ENCODE results near the gene SPATA16.
"Not testable (repeated sequence)": the region's sequence is repeated elsewhere in the genome, so short reads cannot be mapped to it uniquely, and the experiment has no call there.

SPATA16 gene

GRCh38 chr3:173003471-173003870 is 137.6 kb downstream of the SPATA16 start:
- no peak for DNase-seq

GRCh38 chr3:173001622-173002021 is 139.4 kb downstream of the SPATA16 start:
- DNase-seq = no peak

- DNase-seq = no peak
Observed at GRCh38 chr3:173000553-173000952, 140.5 kb downstream of the SPATA16 start.

- no peak for DNase-seq
Observed at GRCh38 chr3:172993412-172993811, 147.6 kb downstream of the SPATA16 start.

- no peak for DNase-seq
Observed at GRCh38 chr3:172991424-172991996, 149.5 kb downstream of the SPATA16 start.

- DNase-seq = no peak
Observed at GRCh38 chr3:172989373-172989772, 151.7 kb downstream of the SPATA16 start.

GRCh38 chr3:172987273-172987672 is 153.8 kb downstream of the SPATA16 start:
- no peak for DNase-seq

- DNase-seq = no peak
Observed at GRCh38 chr3:172984914-172985313, 156.1 kb downstream of the SPATA16 start.

GRCh38 chr3:172982736-172983364 is 158.2 kb downstream of the SPATA16 start:
- DNase-seq = peak in 1 of 2 experiments; percentile 13

GRCh38 chr3:172981407-172981983 is 159.5 kb downstream of the SPATA16 start:
- no peak for DNase-seq

- DNase-seq = no peak
Observed at GRCh38 chr3:172980849-172981248, 160.2 kb downstream of the SPATA16 start.

GRCh38 chr3:172977696-172978095 is 163.3 kb downstream of the SPATA16 start:
- no peak for DNase-seq

- no peak for DNase-seq
Observed at GRCh38 chr3:172974969-172975368, 166.1 kb downstream of the SPATA16 start.

GRCh38 chr3:172973799-172974198 is 167.2 kb downstream of the SPATA16 start:
- DNase-seq = no peak

- no peak for DNase-seq
Observed at GRCh38 chr3:172972717-172973116, 168.3 kb downstream of the SPATA16 start.

- no peak for DNase-seq
Observed at GRCh38 chr3:172972067-172972466, 169.0 kb downstream of the SPATA16 start.

GRCh38 chr3:172968646-172969045 is 172.4 kb downstream of the SPATA16 start:
- no peak for DNase-seq

GRCh38 chr3:172965256-172965655 is 175.8 kb downstream of the SPATA16 start:
- DNase-seq = no peak

GRCh38 chr3:172960626-172961182 is 180.3 kb downstream of the SPATA16 start:
- DNase-seq = not testable (repeated sequence)

GRCh38 chr3:172958565-172958964 is 182.5 kb downstream of the SPATA16 start:
- DNase-seq = no peak

GRCh38 chr3:172953571-172953970 is 187.5 kb downstream of the SPATA16 start:
- DNase-seq = peak; percentile 72 to 92

GRCh38 chr3:172951511-172951910 is 189.5 kb downstream of the SPATA16 start:
- no peak for DNase-seq

GRCh38 chr3:172946061-172946460 is 195.0 kb downstream of the SPATA16 start:
- no peak for DNase-seq

- DNase-seq = no peak
Observed at GRCh38 chr3:172939651-172940293, 201.3 kb downstream of the SPATA16 start.

Measured in Kasumi-1 (cell line).